NOMO-1 (cell line): Measurements from ENCODE around the gene HRH1.
"Not testable (repeated sequence)": the region's sequence is repeated elsewhere in the genome, so short reads cannot be mapped to it uniquely, and the experiment has no call there.

Experiments used
- DNase-seq, 2 experiments: peaks; one replicate each; lab custom pipeline; 2025; ENCODE audit not compliant: unreplicated experiment in 2 of 2; lab: John Stamatoyannopoulos, UW

HRH1 gene

DNA sequence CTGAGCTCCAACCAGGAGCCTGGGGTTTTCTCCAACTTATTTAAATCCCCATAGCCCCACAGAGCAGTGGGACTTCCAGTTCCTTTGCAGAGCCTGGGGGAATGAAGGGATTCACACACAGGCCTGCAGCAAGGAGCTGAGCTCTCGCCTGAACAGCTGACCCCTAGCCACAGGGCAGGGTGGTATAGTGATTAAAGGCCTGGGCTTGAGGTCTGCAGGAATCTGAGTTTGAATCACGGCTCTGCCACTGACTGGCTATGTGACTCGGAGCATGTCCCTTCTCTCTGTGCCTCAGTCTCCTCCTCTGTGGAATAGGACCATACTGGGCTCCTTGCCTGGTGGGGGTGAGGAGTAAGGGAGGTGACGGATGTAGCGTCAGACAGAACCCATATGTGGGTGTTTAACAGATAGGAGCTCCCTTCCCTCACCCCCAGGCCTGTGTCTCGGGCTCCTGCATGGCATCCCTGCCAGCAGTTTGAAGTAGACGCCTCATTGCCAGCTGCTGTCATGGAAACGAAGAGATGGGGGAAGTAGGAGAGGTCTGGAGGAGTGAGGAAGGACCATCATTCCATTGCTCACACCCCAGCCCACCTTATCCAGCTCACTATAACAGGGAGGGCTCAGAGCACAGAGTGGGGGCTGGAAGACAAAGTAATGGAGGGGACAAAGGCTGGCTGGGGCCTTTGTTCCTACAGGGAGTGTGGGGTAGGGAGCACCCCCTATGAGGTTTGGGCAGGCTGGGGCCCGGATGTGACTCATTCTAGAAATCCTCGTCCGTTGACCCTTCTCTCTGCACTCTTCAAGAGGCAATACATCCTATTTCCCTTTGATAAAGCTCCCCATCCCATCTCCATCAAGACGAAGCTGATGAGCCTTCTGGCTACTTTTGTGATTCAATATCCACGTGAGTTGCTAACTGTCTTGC is 14.8 kb downstream of the HRH1 start:
- no peak for DNase-seq

DNA sequence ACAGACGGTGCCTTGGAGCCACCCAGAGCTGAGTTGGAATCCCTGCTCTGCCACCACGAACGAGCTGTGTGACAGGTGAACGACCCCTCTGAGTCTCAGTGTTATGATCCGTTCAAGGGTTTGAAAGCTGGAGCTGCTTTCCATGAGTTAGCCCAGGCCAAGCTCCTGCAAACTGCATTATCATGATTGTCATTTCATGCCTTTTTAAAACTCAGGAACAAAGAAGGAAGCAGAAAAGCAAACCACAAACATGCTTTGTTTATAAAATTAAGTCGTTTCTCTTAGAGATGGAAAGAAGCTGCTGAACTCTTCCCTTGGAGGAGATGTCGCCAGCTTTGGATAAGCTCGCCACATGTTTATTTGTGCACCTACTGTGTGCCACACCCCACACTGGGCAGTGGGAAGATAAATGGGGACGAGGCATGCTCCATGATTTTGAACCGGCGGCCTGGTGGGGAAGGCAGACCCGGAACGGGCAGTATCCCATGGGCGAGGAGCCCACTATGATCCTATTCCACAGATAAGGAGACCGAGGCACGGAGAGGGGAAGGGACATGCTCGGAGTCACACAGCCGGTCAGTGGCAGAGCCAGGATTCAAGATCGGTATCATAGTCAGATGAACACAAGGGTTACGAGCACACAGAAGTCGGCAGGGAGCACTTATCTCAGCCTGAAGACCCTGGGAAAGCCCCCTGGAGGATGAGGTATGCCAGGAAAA is 15.9 kb downstream of the HRH1 start:
- peak in 1 of 2 experiments; percentile 15 for DNase-seq

GRCh38 chr3:11172096-11172690 is 17.9 kb downstream of the HRH1 start:
- no peak for DNase-seq

GRCh38 chr3:11173828-11174465 is 19.7 kb downstream of the HRH1 start:
- DNase-seq = no peak

DNA sequence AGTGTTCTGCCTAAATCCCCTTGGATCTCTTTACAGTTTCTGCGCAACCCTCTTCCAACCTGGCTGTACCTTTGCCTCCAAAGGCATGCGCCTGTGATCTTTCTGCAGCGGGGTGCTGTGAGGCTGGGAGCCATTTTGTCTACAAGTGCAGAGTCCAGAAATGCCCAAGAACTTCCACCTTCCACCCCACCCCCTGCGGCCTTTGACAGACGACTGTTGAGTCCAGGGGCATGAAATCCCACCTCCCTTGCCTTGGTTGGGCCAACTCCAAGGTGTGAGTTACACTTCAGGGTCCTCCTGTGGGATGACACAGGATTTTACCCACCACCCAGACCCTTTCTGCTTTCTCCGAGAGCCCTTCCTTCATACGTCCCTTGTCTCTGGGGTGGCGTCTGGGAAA is 24.1 kb downstream of the HRH1 start:
- no peak for DNase-seq

DNA sequence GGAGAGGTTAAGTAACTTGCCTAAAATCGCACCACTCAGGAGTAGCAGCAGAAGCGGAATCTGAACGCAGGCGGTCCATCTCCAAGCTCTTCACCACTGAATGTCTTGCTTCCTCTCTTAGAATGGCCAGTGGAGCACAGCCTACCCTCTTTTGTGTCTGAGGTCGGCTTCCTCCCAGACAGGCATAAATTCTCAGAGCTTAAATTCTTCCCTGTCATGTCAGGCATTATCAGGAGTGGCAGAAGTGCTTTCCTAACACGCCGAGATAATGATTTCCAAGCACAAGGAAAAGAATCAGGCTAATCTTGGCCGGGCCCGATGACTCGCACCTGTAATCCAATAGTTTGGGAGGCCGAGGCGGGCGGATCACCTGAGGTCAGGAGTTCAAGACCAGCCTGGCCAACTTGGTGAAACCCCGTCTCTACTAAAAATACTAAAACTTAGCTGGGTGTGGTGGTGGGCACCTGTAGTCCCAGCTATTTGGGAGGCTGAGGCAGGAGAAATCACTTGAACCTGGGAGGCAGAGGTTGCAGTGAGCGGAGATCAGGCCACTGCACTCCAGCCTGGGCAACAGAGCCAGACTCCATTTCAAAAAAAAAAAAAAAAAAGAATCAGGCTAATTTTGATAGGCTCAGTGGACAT is 30.2 kb downstream of the HRH1 start:
- DNase-seq = not testable (repeated sequence)

DNA sequence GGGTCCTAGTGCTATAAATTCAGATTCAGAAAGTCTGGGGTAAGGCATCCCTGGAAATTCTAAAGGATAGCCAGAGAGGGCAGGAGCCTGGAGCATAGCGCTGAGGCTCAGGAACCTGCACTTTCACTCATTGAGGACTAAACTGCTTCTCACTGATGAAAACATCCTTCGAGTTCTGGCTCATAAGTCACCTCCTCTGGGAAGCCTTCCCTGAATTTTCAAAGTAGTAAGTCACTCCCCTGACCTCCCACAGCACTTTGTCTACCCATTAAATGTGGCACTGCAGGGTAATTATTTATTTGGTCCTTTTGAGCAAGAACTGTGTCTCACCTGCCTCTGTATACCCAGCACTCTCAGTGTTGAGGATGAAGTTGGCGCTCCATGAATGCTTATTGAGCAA is 30.9 kb downstream of the HRH1 start:
- DNase-seq = no peak

DNA sequence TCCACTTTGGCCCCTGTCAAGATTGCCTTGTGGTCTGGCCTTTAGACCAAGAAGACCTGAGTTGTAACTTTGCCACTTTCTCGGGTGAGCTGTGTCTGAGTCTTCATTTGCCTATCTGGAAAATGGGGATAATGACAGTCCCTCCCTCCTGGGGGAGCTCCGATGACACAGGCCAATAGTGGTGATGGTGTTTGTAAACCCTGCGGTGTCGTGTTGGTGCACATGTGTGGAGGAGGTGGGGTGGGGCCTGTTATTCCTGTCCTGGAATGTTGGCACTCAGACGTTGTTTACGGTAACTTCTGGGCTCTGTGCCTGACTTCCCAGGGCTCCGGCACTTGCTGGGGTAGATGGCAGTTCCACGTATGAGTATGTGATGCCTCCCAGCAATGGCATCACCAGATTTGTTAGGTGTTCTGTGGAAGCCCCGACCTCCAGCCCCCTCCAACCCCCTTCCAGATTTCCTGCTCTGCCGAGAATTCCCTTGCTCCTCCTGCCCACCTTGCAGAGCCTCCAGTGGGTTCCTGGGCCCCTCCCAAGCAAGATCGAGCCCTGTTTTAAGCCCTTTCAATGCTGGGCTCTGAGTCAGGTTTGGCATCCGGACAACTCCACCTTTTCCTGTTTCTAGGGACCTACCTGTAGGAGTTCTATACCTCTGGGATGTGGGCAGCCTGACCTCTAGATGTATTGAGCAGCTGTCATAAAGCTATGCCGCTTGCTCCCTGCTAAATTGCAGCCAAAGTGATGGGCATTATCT is 31.4 kb downstream of the HRH1 start:
- no peak for DNase-seq

DNA sequence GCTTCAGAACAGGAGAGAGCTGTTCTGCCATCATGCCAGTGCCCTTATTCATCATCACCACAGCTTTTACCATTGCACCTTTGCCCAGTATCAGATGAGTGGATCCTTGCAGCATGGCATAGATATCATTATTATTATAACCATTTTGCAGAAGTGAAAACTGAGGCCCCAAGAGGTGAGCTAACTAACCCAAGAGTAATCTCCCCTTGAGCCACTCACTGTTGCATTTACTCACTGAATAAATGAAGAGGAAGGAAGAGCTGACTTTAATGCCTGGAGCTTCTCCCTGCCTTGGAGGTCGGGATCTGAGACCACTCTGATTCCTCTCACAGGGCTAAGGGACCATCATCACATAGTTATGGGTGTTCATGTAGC is 32.0 kb downstream of the HRH1 start:
- DNase-seq = no peak

GRCh38 chr3:11186771-11187191 is 32.5 kb downstream of the HRH1 start:
- no peak for DNase-seq

GRCh38 chr3:11187681-11188080 is 33.4 kb downstream of the HRH1 start:
- no peak for DNase-seq

GRCh38 chr3:11188231-11188630 is 33.9 kb downstream of the HRH1 start:
- no peak for DNase-seq

GRCh38 chr3:11195201-11195600 is 40.9 kb downstream of the HRH1 start:
- DNase-seq = no peak

GRCh38 chr3:11195721-11196332 is 41.5 kb downstream of the HRH1 start:
- no peak for DNase-seq

- no peak for DNase-seq
Measured at GRCh38 chr3:11197484-11197883, 43.2 kb downstream of the HRH1 start.

GRCh38 chr3:11198070-11198469 is 43.8 kb downstream of the HRH1 start:
- no peak for DNase-seq

DNA sequence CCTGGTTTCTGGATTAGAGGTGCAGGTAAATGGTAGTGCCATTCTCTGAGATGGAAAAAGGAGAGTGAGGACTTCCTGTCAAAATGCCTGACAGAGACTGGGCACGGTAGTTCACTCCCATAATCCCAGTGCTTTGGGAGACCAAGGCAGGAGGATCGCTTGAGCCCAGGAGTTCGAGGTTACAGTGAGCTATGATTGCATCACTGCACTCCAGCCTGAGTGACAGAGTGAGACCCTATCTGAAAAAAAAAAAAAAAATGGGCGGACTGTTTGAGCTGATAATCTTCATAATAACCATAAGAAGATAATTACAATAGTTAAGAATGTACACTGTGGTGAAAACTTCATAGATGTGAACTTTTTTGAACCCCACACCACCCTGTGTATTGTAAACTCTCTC is 44.2 kb downstream of the HRH1 start:
- no peak for DNase-seq

DNA sequence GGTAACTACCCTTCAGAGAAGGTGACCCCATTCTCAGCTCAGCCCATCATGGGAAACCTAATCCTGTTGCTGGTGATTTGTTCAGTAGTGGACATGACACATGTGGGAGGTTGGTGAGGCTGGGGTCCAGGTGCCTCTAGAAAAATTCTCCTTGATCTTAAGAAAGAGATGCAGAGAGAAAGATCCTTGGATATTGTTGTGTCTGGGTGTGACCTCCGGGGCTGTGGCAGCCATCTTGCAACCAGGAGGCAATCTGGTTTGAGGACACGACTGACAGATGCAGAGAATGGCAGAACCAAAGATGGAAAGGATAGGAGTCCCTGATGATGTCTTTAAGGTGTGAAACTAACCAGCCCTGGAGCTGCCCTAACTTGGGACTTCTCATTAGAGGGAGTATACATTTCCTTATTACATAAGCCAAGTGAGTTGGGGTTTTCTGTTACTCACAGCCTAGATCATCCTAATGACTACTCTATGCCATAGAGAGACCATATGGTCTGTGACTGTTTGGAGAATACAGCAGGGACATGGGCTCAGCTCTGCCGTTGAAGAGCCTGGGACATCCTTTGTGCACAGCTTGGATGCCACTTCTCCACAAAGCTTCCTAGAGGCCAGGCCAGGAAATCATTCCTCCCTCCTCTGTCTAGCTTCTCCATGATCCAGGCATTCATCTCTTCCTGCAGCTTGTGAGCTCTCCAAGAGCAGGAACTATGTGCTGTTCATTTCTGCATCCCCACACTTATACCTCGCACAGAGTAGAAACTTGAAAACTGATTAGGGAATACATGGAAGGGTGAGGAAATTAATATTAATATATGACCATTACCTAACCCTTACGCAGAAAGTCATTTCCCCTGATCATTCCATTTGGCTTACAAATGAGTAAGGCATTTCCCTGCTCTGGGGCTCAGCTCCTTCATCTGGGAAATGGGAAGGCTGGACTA is 45.9 kb downstream of the HRH1 start:
- no peak for DNase-seq
